WTC11 (cell line): Measurements from ENCODE around the gene LTBP1. TPM values are rescaled to one million over a fixed set of nuclear protein-coding genes. Genes with fewer than 3 reads are reported as not detected.

ENCODE experiments used
- ATAC-seq: fragments of 200-7000 bp; cut with Tn5 transposase; 2 replicates; pipeline ENCODE4 v1.10.0; 2021; ENCODE audit warnings: mild to moderate bottlenecking, moderate library complexity
- CTCF ChIA-PET: fragments of 300-600 bp; sonication (Branson Sonifier 250); formaldehyde crosslinking; loops from one replicate; lab custom pipeline; 2021; ENCODE audit warnings: antibody characterized with exemption; lab: Charles Lee
- POLR2A ChIA-PET: fragments of 350-600 bp; sonication (Branson Sonifier 250); formaldehyde crosslinking; loops from one replicate; lab custom pipeline; 2021; ENCODE audit warnings: antibody characterized with exemption; lab: Charles Lee
- DNase-seq: peaks from one replicate; pipeline ENCODE4 v3.0.0; 2021; ENCODE audit warnings: low spot score
- H3K27ac Mint-ChIP-seq: 2 replicates; pipeline ENCODE4 v1.8.0; 2021; ENCODE audit warnings: mixed read lengths
- H3K27me3 Mint-ChIP-seq: 2 replicates; pipeline ENCODE4 v1.8.0; 2021; ENCODE audit warnings: low read depth, mild to moderate bottlenecking, moderate library complexity, mixed read lengths
- H3K36me3 Mint-ChIP-seq: 2 replicates; pipeline ENCODE4 v1.8.0; 2021; ENCODE audit warnings: mixed read lengths
- H3K4me1 Mint-ChIP-seq: 2 replicates; pipeline ENCODE4 v1.8.0; 2022; ENCODE audit warnings: mixed read lengths
- H3K4me3 Mint-ChIP-seq: 2 replicates; pipeline ENCODE4 v1.8.0; 2021; ENCODE audit warnings: mild to moderate bottlenecking, moderate library complexity, mixed read lengths
- H3K9me3 Mint-ChIP-seq: 2 replicates; pipeline ENCODE4 v1.8.0; 2021; ENCODE audit warnings: mixed read lengths
- EMX1 ChIP-seq: fragments of 250-450 bp; sonication (Bioruptor Pico); IDR thresholded peaks from 2 replicates; pipeline ENCODE4 v1.8.0; 2021; ENCODE audit warnings: mild to moderate bottlenecking
- FOXJ3 ChIP-seq: sonication (generic); formaldehyde crosslinking; IDR thresholded peaks from 2 replicates; pipeline ENCODE4 v1.9.0; 2021; ENCODE audit warnings: missing genetic modification reagents, mild to moderate bottlenecking, borderline replicate concordance
- FOXP4 ChIP-seq: sonication (generic); formaldehyde crosslinking; IDR thresholded peaks from 2 replicates; pipeline ENCODE4 v1.8.0; 2022; ENCODE audit warnings: mild to moderate bottlenecking, missing genetic modification reagents
- GABPB1 ChIP-seq: sonication (generic); formaldehyde crosslinking; IDR thresholded peaks from 2 replicates; pipeline ENCODE4 v1.8.1; 2023; ENCODE audit warnings: mild to moderate bottlenecking, missing genetic modification reagents
- GTF2I ChIP-seq: fragments of 250-450 bp; sonication (Bioruptor Pico); conservative IDR thresholded peaks from 2 replicates; pipeline ENCODE4 v1.4.0; 2021; ENCODE audit warnings: mild to moderate bottlenecking
- IRF2 ChIP-seq: sonication (generic); formaldehyde crosslinking; IDR thresholded peaks from 2 replicates; pipeline ENCODE4 v1.8.0; 2022; ENCODE audit warnings: low read depth, missing genetic modification reagents, borderline replicate concordance
- JAZF1 ChIP-seq: fragments of 250-450 bp; sonication (Bioruptor Pico); IDR thresholded peaks from 2 replicates; pipeline ENCODE4 v1.9.0; 2021; ENCODE audit warnings: moderate library complexity, mild to moderate bottlenecking, inconsistent platforms
- JUN ChIP-seq: sonication (generic); formaldehyde crosslinking; IDR thresholded peaks from 2 replicates; pipeline ENCODE4 v1.8.0; 2023; ENCODE audit warnings: mild to moderate bottlenecking, missing genetic modification reagents
- MLX ChIP-seq: sonication (generic); formaldehyde crosslinking; IDR thresholded peaks from 2 replicates; pipeline ENCODE4 v1.8.1; 2023; ENCODE audit warnings: mild to moderate bottlenecking, missing genetic modification reagents, moderate library complexity
- NFATC4 ChIP-seq: fragments of 250-450 bp; sonication (Bioruptor Pico); IDR thresholded peaks from 2 replicates; pipeline ENCODE4 v1.9.0; 2021; ENCODE audit warnings: mild to moderate bottlenecking
- SMAD4 ChIP-seq: sonication (generic); formaldehyde crosslinking; IDR thresholded peaks from 2 replicates; pipeline ENCODE4 v1.8.0; 2022; ENCODE audit warnings: mild to moderate bottlenecking, missing genetic modification reagents
- TEAD1 ChIP-seq: sonication (generic); formaldehyde crosslinking; IDR thresholded peaks from 2 replicates; pipeline ENCODE4 v1.8.0; 2022; ENCODE audit warnings: mild to moderate bottlenecking, missing genetic modification reagents
- ZMAT4 ChIP-seq: fragments of 250-450 bp; sonication (Bioruptor Pico); IDR thresholded peaks from 2 replicates; pipeline ENCODE4 v1.9.0; 2021; ENCODE audit warnings: mild to moderate bottlenecking
- ZNF232 ChIP-seq: sonication (generic); formaldehyde crosslinking; IDR thresholded peaks from 2 replicates; pipeline ENCODE4 v1.8.0; 2022; ENCODE audit warnings: mild to moderate bottlenecking, missing genetic modification reagents
- ZNF317 ChIP-seq: sonication (generic); formaldehyde crosslinking; IDR thresholded peaks from 2 replicates; pipeline ENCODE4 v1.8.1; 2023; ENCODE audit warnings: low read depth, mild to moderate bottlenecking, moderate library complexity, missing genetic modification reagents, borderline replicate concordance
- ZNF396 ChIP-seq: fragments of 250-450 bp; sonication (Bioruptor Pico); IDR thresholded peaks from 2 replicates; pipeline ENCODE4 v1.8.0; 2021; ENCODE audit warnings: mild to moderate bottlenecking, moderate library complexity, borderline replicate concordance
- total RNA-seq: library from RNA; stranded (reverse); gene quantifications from 3 replicates; pipeline ENCODE4 v1.2.3, GENCODE V29; 2021
- TF ChIP-seq, protein P1 (sequence below): fragments of 250-450 bp; sonication (Bioruptor Pico); IDR thresholded peaks from 2 replicates; pipeline ENCODE4 v1.9.0; 2021; ENCODE audit warnings: moderate library complexity, mild to moderate bottlenecking, inconsistent platforms, borderline replicate concordance
- TF ChIP-seq, protein P2 (sequence below): sonication (generic); formaldehyde crosslinking; IDR thresholded peaks from 2 replicates; pipeline ENCODE4 v1.8.0; 2022; ENCODE audit warnings: mild to moderate bottlenecking, missing genetic modification reagents
- TF ChIP-seq, protein P3 (sequence below): sonication (generic); formaldehyde crosslinking; IDR thresholded peaks from 2 replicates; pipeline ENCODE4 v1.8.1; 2022; ENCODE audit warnings: low read depth, missing genetic modification reagents, borderline replicate concordance
- TF ChIP-seq, protein P4 (sequence below): sonication (generic); formaldehyde crosslinking; IDR thresholded peaks from 2 replicates; pipeline ENCODE4 v1.8.0; 2022; ENCODE audit warnings: missing genetic modification reagents
- TF ChIP-seq, protein P5 (sequence below): sonication (generic); formaldehyde crosslinking; IDR thresholded peaks from 2 replicates; pipeline ENCODE4 v1.8.1; 2023; ENCODE audit warnings: mild to moderate bottlenecking, missing genetic modification reagents

LTBP1 gene
- total RNA-seq, 1 experiment from 2014 or later = 33.6 TPM

GRCh38 chr2:33391529-33392255, 444.9 kb downstream of the LTBP1 start:
- no peak for ATAC-seq
- peaks cover 12% of the 10 kb centered on the region for H3K9me3 Mint-ChIP-seq
- no peak overlapping the region for H3K4me3 Mint-ChIP-seq
- H3K27me3 Mint-ChIP-seq = no peaks in the 10 kb centered on the region
- no peaks in the 10 kb centered on the region; the same call in none of the 2 replicates for H3K36me3 Mint-ChIP-seq
- ChIA-PET CTCF (interaction anchor here (0.8 to 1.6 kb wide), 2 partner anchors 12 to 13 kb away, joined by 3 read pairs; no protein-coding TSS in a partner anchor), POLR2A (no interaction called here)
- H3K4me1 Mint-ChIP-seq = peaks cover 10% of the 10 kb centered on the region
- no peak for DNase-seq
- no peak overlapping the region for H3K27ac Mint-ChIP-seq
- TF ChIP-seq, protein P1, sequence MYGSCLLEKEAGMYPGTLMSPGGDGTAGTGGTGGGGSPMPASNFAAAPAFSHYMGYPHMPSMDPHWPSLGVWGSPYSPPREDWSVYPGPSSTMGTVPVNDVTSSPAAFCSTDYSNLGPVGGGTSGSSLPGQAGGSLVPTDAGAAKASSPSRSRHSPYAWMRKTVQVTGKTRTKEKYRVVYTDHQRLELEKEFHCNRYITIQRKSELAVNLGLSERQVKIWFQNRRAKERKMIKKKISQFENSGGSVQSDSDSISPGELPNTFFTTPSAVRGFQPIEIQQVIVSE (CRISPR knock-in tag) = no peak
- TF ChIP-seq ZMAT4 (no peak), FOXP4 (CRISPR knock-in tag) (no peak), JUN (no peak), ZNF317 (no peak), GTF2I (no peak), JAZF1 (CRISPR knock-in tag) (no peak), EMX1 (CRISPR knock-in tag) (no peak), ZNF396 (CRISPR knock-in tag) (no peak), ZNF232 (CRISPR knock-in tag) (no peak), SMAD4 (no peak)
- TF ChIP-seq, protein P2, sequence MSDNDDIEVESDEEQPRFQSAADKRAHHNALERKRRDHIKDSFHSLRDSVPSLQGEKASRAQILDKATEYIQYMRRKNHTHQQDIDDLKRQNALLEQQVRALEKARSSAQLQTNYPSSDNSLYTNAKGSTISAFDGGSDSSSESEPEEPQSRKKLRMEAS (CRISPR knock-in tag) = no peak
- TF ChIP-seq, all 79 proteins: peak for 0

GRCh38 chr2:33392366-33392765, 445.6 kb downstream of the LTBP1 start:
- TF ChIP-seq ZMAT4 (no peak), EMX1 (CRISPR knock-in tag) (no peak), GABPB1 (CRISPR knock-in tag) (no peak), MLX (CRISPR knock-in tag) (no peak), FOXJ3 (CRISPR knock-in tag) (no peak), NFATC4 (CRISPR knock-in tag) (no peak), IRF2 (no peak), TEAD1 (CRISPR knock-in tag) (no peak)
- TF ChIP-seq, protein P3, sequence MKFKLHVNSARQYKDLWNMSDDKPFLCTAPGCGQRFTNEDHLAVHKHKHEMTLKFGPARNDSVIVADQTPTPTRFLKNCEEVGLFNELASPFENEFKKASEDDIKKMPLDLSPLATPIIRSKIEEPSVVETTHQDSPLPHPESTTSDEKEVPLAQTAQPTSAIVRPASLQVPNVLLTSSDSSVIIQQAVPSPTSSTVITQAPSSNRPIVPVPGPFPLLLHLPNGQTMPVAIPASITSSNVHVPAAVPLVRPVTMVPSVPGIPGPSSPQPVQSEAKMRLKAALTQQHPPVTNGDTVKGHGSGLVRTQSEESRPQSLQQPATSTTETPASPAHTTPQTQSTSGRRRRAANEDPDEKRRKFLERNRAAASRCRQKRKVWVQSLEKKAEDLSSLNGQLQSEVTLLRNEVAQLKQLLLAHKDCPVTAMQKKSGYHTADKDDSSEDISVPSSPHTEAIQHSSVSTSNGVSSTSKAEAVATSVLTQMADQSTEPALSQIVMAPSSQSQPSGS (CRISPR knock-in tag) = no peak
- TF ChIP-seq, protein P4, sequence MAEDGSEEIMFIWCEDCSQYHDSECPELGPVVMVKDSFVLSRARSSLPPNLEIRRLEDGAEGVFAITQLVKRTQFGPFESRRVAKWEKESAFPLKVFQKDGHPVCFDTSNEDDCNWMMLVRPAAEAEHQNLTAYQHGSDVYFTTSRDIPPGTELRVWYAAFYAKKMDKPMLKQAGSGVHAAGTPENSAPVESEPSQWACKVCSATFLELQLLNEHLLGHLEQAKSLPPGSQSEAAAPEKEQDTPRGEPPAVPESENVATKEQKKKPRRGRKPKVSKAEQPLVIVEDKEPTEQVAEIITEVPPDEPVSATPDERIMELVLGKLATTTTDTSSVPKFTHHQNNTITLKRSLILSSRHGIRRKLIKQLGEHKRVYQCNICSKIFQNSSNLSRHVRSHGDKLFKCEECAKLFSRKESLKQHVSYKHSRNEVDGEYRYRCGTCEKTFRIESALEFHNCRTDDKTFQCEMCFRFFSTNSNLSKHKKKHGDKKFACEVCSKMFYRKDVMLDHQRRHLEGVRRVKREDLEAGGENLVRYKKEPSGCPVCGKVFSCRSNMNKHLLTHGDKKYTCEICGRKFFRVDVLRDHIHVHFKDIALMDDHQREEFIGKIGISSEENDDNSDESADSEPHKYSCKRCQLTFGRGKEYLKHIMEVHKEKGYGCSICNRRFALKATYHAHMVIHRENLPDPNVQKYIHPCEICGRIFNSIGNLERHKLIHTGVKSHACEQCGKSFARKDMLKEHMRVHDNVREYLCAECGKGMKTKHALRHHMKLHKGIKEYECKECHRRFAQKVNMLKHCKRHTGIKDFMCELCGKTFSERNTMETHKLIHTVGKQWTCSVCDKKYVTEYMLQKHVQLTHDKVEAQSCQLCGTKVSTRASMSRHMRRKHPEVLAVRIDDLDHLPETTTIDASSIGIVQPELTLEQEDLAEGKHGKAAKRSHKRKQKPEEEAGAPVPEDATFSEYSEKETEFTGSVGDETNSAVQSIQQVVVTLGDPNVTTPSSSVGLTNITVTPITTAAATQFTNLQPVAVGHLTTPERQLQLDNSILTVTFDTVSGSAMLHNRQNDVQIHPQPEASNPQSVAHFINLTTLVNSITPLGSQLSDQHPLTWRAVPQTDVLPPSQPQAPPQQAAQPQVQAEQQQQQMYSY = no peak
- TF ChIP-seq, protein P5, sequence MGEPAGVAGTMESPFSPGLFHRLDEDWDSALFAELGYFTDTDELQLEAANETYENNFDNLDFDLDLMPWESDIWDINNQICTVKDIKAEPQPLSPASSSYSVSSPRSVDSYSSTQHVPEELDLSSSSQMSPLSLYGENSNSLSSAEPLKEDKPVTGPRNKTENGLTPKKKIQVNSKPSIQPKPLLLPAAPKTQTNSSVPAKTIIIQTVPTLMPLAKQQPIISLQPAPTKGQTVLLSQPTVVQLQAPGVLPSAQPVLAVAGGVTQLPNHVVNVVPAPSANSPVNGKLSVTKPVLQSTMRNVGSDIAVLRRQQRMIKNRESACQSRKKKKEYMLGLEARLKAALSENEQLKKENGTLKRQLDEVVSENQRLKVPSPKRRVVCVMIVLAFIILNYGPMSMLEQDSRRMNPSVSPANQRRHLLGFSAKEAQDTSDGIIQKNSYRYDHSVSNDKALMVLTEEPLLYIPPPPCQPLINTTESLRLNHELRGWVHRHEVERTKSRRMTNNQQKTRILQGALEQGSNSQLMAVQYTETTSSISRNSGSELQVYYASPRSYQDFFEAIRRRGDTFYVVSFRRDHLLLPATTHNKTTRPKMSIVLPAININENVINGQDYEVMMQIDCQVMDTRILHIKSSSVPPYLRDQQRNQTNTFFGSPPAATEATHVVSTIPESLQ = no peak
- ATAC-seq (no peak), DNase-seq (no peak)
- Mint-ChIP-seq H3K36me3 (peaks cover 2% of the 10 kb centered on the region), H3K27ac (no peak overlapping the region), H3K27me3 (no peaks in the 10 kb centered on the region), H3K4me3 (no peak overlapping the region), H3K4me1 (peaks cover 14% of the 10 kb centered on the region), H3K9me3 (peaks cover 12% of the 10 kb centered on the region)
- ChIA-PET POLR2A (no interaction called here), CTCF (no interaction called here)
